ENCODE measurements around the gene CAVIN2. TPM values are rescaled to one million over a fixed set of nuclear protein-coding genes. Genes with fewer than 3 reads are reported as not detected.

Gene CAVIN2
- total RNA-seq, 1 donor: 1.8 TPM

- Histone ChIP-seq H4K20me1 (ENCODE audit: insufficient read depth, low read length) (no peaks in the 10 kb centered on the region), H3K36me3 (ENCODE audit: insufficient read depth, low read length) (no peaks in the 10 kb centered on the region), H3K27ac (ENCODE audit: low read depth, low read length) (no peak overlapping the region), H3K79me2 (ENCODE audit: insufficient read depth, low read length) (no peaks in the 10 kb centered on the region), H3K4me2 (ENCODE audit: insufficient read depth, low read length) (no peak overlapping the region), H3K27me3 (ENCODE audit: insufficient read depth, low read length) (no peaks in the 10 kb centered on the region), H2AFZ (ENCODE audit: low read length) (no peak overlapping the region), H3K9me3 (ENCODE audit: low read depth, low read length) (no peaks in the 10 kb centered on the region), H3K4me1 (ENCODE audit: insufficient read depth, low read length) (peaks cover 3% of the 10 kb centered on the region), H3K4me3 (ENCODE audit: insufficient read depth, low read length) (no peak overlapping the region)
- DNase-seq (ENCODE audit: insufficient read length, low spot score, missing footprints): no peak
- no peak for TF ChIP-seq CTCF (IDR thresholded peaks at IDR 0.05; ENCODE audit: extremely low read depth, low read depth, low read length)
Measured at GRCh38 chr2:191888400-191889166, 41.7 kb upstream of the CAVIN2 start.

GRCh38 chr2:191885650-191886049 is 38.8 kb upstream of the CAVIN2 start:
- Histone ChIP-seq H2AFZ (ENCODE audit: low read length) (no peak overlapping the region), H3K79me2 (ENCODE audit: insufficient read depth, low read length) (no peaks in the 10 kb centered on the region), H3K9me3 (ENCODE audit: low read depth, low read length) (no peaks in the 10 kb centered on the region), H3K27ac (ENCODE audit: low read depth, low read length) (no peak overlapping the region), H3K4me2 (ENCODE audit: insufficient read depth, low read length) (no peak overlapping the region), H4K20me1 (ENCODE audit: insufficient read depth, low read length) (no peaks in the 10 kb centered on the region), H3K4me1 (ENCODE audit: insufficient read depth, low read length) (no peaks in the 10 kb centered on the region), H3K4me3 (ENCODE audit: insufficient read depth, low read length) (no peak overlapping the region), H3K36me3 (ENCODE audit: insufficient read depth, low read length) (no peaks in the 10 kb centered on the region), H3K27me3 (ENCODE audit: insufficient read depth, low read length) (no peaks in the 10 kb centered on the region)
- no peak for DNase-seq (ENCODE audit: insufficient read length, low spot score, missing footprints)
- TF ChIP-seq CTCF (IDR thresholded peaks at IDR 0.05; ENCODE audit: extremely low read depth, low read depth, low read length): no peak

GRCh38 chr2:191885098-191885497 is 38.2 kb upstream of the CAVIN2 start:
- Histone ChIP-seq H3K9me3 (ENCODE audit: low read depth, low read length) (no peaks in the 10 kb centered on the region), H3K27ac (ENCODE audit: low read depth, low read length) (no peak overlapping the region), H3K79me2 (ENCODE audit: insufficient read depth, low read length) (no peaks in the 10 kb centered on the region), H3K36me3 (ENCODE audit: insufficient read depth, low read length) (no peaks in the 10 kb centered on the region), H3K4me2 (ENCODE audit: insufficient read depth, low read length) (no peak overlapping the region), H3K4me3 (ENCODE audit: insufficient read depth, low read length) (no peak overlapping the region), H2AFZ (ENCODE audit: low read length) (no peak overlapping the region), H3K27me3 (ENCODE audit: insufficient read depth, low read length) (no peaks in the 10 kb centered on the region), H3K4me1 (ENCODE audit: insufficient read depth, low read length) (no peaks in the 10 kb centered on the region), H4K20me1 (ENCODE audit: insufficient read depth, low read length) (no peaks in the 10 kb centered on the region)
- no peak for DNase-seq (ENCODE audit: insufficient read length, low spot score, missing footprints)
- TF ChIP-seq CTCF (IDR thresholded peaks at IDR 0.05; ENCODE audit: extremely low read depth, low read depth, low read length): no peak

DNA sequence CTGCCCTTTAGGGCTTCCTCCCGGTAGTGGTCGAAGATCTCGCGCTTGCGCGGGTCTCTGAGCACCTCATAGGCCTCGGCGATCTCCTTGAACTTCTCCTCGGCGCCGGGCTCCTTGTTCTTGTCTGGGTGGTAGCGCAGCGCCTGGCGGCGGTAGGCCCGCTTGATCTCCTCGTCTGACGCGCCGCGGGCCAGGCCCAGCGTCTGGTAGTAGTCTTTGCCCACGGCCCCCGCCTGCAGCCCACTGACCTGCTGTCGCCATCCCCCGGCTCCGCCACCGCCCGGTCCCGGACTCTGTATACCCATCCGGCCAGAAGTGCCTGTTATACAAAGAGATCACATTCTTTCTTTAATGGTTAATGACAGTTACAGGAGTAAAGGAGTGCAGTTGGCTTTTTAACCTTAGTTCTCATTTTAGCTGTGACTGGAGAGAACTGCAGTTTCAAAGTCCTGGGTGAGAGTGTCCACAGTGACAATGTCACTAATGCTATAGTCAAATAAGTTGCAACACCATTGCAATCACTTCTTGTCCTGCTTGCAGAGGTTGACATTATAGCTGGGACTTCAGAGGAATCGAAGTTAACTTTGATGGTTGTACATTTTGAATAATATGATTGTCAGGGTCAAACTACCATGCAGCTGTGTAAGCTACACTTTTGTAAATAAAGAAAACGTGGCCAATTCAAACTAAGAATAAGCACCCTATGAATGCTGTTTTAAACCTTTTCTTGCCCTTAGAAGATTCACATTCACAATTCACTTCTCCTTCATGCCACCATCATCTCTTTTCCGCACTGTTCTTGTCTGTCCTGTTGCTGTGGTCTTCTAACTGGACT is 35.3 kb upstream of the CAVIN2 start:
- H4K20me1 ChIP-seq (ENCODE audit: insufficient read depth, low read length): no peaks in the 10 kb centered on the region
- no peaks in the 10 kb centered on the region for H3K27me3 ChIP-seq (ENCODE audit: insufficient read depth, low read length)
- H3K79me2 ChIP-seq (ENCODE audit: insufficient read depth, low read length): no peaks in the 10 kb centered on the region
- H3K4me1 ChIP-seq (ENCODE audit: insufficient read depth, low read length): peaks cover 5% of the 10 kb centered on the region
- DNase-seq (ENCODE audit: insufficient read length, low spot score, missing footprints): no peak
- no peaks in the 10 kb centered on the region for H3K36me3 ChIP-seq (ENCODE audit: insufficient read depth, low read length)
- H3K4me2 ChIP-seq (ENCODE audit: insufficient read depth, low read length): no peak overlapping the region
- H3K9me3 ChIP-seq (ENCODE audit: low read depth, low read length): no peaks in the 10 kb centered on the region
- H2AFZ ChIP-seq (ENCODE audit: low read length): no peak overlapping the region
- H3K27ac ChIP-seq (ENCODE audit: low read depth, low read length): no peak overlapping the region
- no peak overlapping the region for H3K4me3 ChIP-seq (ENCODE audit: insufficient read depth, low read length)
- TF ChIP-seq CTCF (IDR thresholded peaks at IDR 0.05; ENCODE audit: extremely low read depth, low read depth, low read length): no peak
